Iris pigment epithelial cell (primary cell): ENCODE measurements around the gene KLHL13.
"Not testable (repeated sequence)": the region's sequence is repeated elsewhere in the genome, so short reads cannot be mapped to it uniquely, and the experiment has no call there.

Source experiments
- DNase-seq: peaks from one replicate; pipeline ENCODE4 v3.0.0-alpha.2; 2011; ENCODE audit warnings: low read depth

The KLHL13 gene, protein sequence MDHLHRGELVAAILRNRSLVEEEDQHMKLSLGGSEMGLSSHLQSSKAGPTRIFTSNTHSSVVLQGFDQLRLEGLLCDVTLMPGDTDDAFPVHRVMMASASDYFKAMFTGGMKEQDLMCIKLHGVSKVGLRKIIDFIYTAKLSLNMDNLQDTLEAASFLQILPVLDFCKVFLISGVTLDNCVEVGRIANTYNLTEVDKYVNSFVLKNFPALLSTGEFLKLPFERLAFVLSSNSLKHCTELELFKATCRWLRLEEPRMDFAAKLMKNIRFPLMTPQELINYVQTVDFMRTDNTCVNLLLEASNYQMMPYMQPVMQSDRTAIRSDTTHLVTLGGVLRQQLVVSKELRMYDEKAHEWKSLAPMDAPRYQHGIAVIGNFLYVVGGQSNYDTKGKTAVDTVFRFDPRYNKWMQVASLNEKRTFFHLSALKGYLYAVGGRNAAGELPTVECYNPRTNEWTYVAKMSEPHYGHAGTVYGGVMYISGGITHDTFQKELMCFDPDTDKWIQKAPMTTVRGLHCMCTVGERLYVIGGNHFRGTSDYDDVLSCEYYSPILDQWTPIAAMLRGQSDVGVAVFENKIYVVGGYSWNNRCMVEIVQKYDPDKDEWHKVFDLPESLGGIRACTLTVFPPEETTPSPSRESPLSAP

DNA sequence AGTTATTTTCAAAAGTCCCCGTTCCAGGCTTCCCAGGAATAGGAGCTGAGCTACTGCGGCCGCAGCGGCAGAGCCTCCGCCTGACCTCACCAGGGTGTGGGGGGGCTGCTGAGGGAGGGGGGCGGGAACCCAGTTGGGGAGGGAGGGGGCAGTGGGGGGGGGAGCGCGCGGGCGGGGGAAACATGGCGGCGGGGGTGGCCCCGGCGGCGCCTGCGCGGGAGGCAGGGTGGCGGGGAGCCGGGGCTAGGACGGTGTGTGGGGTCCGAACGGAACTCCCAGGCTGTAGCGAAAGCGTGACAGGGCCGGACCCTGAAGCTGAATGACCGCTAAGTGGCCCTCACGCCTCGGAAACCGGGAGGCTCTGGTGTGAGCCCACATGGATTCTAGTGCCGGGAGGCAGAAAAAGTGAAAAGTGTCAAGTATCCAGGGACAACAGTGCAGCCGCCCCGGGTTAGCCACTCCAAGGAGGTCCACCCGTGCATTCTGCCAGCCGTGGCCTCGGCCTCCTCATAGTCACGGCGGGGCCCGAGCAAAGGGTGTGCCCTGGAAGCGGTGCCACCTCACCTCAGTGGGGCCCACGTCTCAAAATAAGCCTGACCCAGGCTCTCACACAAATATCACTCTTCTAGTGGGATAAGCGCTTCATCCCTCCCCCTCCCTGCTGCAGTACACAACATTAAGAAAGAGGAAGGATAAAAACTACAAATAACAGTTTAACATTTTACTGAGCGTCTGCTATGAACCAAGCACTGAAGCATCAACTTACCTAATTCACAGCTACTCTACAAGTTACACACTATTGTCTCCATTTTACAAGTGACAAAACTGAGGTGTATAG is at the start of gene KLHL13:
TSS of gene KLHL13 (minus strand) at position 98 of the 838 bp plus-strand sequence. CDS start 88,337 bp downstream, outside the sequence.
- DNase-seq, result peak; percentile 1

DNA sequence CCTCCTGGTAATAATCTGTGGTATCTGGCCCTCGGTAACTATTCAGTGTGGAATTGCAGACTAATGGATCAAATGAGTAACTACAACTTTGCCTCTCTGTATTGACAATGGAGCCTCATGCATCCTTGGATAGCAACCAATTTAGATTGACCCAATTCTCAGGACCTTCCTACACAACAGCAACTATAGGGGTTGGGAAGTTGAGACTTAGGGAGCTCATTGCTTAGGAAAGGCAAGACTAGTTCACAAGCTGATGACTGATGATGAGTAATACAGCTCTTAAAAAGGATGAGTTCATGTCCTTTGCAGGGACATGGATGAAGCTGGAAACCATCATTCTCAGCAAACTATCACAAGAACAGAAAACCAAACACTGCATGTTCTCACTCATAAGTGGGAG is 47.5 kb upstream of the KLHL13 start:
- peak; percentile 10 for DNase-seq

DNA sequence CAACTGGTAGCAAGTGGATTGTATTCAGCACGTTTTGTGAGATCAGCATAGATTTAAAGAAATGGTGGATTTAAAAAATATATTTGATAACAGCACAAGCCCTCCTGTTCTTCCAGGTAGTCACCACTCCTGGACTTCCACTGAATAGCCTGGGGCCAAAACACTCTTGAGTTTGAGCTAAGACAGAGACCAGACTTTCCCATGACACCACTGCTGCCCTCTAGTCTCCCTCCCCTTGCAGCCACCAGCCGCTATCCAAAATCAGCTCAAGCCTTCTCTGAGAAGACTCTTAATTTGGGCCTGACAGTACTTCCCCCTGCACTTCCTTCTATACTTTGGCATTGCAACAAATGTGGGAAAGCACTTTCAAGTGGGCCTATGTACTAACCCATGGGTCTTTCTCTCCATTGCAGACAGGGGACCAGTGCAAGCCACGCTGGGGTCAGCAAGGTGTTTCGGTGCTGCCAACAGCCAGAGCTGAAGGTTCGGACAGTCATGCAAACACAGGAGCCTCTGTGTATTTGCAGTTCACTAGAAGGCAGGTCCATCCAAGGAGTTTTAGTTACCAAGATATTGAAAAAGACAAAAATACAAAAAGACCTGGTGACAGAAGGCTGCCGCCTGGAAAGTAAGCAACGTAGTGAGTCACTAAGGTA is 40.5 kb upstream of the KLHL13 start:
- DNase-seq, result no peak

DNA sequence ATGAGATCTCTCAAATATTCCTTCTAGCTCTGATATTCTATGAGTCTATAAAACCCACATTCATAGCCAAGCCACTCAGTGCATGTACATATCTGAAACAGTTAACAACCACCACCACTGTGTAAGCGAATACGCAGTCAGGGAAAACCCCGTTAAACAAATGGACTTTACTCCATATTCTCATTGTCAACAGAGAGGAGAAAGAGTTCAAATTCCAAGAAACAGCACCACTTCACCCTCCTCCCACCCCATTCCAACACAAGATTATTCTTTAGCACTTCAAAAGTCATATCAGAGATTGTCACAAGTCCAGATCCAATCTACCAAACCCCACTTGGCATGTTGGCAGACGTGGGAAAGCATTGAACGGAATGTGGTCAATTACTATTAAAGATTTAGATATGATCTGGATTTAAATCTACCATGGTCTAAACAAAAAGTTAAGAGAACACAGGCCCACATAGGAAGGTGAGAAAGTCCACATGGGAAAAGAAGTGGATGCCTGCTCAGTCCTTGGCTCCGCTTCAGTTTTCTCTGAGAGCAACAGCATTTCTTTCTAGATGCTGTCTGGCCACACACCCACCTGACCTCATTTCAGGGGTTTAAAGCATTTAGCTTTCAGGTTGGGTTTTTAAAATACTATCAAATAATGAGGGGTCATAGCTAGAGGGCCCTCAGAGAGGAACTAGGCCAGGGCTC is 39.8 kb upstream of the KLHL13 start:
- DNase-seq, result no peak

DNA sequence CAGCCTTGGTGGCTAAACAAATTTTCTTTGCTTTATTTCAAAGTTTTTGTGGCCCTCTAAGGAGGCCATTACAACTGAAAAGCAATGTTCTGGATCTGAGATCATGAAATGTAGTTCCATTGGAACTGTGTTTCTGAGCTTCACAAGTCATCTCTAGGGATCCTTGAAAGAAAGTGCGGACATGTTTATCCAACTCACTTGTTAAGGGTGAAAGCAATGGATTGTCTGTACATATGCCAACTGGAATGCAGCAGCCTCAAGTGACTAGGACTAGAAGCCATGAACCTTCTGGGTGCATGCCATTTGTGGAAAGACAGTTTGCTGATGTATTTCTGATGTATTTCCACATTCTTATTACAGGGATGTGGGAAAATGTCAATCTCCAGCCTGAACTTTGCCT is 36.7 kb upstream of the KLHL13 start:
- no peak for DNase-seq

DNA sequence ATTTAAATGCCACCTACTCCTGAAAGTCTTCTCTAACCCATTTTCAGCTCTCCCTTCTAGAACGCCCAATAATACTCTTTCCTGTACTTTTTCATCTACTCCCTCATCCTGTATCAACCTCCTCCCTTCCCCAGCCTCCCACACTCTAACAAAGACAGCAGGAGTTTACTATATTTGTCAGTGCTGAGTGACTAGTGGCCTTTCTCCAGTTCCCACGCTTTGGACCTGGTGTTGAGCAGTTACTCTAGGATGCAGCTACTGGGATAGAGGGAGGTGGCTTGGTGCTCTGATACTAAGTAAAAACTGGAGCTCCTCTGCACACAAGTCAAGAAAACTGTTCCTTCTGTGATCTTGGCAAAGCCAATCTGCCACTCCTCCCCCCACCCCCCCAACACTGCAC is 36.1 kb upstream of the KLHL13 start:
- no peak for DNase-seq

DNA sequence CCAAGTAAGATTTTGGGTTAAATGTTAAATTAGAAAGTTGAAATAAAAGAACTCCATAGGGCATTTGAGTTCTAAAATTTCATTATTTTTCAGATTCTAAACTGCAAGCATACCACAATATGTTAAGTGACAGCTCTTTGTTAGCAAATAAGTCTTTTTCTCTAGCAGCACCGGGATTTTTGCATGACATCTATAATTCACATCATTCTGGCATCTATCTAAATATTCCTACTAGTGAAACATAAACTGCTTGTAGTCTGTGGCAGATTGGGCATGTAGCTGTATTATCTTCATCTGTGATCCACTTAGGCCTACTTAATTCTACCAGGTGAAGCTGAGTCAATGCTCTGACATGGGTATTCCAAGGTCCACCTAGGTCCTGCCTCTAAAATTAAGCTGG is 32.1 kb upstream of the KLHL13 start:
- no peak for DNase-seq

DNA sequence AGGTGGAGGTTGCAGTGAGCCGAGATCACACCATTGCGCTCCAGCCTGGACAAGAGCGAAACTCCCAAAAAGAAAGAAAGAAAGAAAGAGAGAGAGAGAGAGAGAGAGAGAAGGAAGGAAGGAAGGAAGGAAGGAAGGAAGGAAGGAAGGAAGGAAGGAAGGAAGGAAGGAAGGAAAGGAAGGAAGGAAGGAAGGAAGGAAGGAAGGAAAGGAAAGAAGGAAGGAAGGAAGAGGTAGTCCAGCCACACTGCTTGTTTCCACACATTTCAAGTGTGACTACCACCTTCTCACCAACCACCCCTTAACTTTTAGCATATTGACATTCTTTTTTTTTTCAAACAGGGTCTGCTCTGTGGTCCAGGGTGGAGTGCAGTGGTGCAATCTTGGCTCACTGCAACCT is 31.2 kb upstream of the KLHL13 start:
- DNase-seq, result not testable (repeated sequence)

DNA sequence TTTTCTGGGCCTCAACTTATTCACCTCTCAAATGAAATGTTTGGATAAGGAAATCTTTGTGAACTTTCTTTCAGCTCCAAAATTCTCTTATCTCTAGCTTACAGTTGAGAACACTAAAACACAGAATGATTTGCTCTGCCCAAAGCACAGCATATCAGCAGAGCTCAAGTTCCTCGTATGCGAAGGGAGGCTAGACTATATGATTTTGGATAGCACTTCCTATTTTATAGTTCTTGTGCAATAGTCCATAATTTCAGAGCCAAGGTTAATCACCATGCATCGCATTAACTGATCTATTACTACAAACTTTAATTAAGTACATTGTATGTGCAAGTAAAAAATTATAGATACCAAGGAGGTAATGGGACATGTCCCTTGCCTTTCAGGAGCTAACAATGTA is 27.0 kb upstream of the KLHL13 start:
- no peak for DNase-seq

DNA sequence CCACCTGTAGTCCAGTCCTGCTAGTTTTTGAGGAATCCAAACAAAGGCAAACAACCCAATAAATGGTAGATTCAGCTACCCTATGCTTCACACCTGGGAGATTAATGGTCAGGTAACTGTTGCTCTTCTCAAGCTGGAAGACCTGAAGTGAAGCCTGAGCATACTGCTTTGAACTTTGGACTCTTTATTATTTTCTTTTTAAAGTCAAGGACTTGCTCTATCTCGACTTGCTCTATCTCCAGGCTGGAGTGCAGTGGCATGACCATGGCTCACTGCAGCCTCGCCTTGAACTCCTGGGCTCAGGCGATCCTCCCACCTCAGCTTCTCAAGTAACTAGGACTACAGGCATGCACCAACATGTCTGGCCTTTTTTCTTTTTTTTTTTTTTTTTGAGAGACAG is 14.7 kb upstream of the KLHL13 start:
- no peak for DNase-seq

DNA sequence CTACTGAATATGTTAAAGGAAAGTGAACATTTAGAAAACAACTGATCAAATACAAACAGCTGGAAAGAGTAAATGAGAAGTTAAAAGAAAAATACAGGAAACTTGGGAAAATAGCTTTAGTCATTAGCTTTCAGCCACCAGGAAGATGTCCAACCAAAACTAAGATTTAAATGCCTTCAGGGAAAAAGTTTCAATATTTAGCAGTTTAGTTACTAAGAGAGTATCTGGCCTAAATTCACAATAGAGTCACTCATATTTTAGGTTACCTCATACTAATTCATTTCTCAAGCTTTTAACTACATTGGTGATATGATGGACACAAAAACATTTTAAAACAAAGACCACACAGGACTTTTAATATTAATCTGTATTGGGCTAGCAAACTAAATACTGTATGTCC is 13.1 kb upstream of the KLHL13 start:
- no peak for DNase-seq

DNA sequence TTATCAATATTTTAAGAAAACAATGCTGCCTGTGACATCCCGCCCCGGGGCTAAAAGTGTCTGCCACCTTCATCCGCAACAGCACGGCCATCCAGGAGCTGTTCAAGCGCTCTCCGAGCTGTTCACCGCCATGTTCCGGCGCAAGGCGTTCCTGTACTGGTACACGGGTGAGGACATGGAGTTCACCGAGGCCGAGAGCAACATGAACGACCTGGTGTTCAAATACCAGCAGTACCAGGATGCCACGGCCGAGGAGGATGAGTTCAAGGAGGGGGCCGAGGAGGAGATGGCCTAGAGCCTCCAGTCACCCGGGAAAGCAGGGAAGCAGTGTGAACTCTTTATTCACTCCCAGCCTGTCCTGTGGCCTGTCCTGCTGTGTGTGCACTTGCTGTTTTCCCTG is 12.1 kb upstream of the KLHL13 start:
- DNase-seq, result no peak

DNA sequence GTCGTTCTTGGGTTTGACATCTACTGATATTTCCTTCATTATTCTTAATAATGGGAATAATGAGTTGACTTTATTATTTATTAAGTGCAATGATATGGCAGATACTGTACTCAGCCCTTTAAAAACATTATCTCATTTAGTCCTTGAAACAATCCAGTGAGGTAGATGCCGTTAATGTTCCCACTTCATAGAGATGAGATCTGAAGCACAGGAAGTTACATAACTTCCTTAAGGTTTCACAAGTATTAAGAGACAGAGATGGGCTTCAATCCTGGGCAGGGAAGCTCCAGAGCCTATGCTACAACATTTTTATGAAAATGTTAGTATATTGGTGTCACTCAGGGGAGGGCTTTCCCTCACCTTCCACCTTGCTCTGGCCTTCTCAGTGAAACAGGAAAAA is 9.7 kb upstream of the KLHL13 start:
- no peak for DNase-seq

DNA sequence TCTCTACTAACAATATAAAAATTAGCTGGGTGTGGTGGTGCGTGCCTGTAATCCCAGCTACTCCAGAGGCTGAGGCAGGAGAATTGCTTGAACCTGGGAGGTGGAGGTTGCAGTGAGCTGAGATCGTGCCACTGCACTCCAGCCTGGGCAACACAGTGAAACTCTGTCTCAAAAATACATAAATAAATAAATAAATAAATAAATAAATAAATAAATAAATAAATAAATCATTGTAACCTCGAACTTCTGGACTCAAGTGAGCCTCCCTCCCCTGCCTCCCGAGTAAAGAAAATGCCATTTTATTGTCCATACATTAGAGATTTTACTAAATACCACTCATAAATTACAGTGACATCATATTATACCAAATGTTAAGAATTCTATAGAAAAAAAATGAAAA is 7.6 kb upstream of the KLHL13 start:
- not testable (repeated sequence) for DNase-seq

DNA sequence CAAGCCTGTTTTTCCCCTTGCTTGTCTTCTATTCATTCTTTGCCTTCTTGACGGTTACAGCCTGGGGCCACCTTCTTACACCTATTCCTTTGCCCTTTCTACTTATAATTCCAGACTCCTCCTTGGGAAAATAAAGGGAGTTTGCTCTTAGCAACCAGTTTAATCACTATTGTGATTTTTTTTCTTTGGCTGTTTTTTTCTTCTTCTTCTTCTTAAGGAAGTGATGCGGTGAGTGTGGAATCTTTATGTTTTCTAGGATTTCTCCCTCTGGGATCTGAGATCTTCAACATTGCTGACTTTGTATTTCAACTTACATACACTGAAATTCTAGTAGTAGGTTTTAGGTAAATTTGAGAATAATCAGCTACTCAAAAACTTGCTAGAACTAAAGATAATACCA is 1.1 kb upstream of the KLHL13 start:
- no peak for DNase-seq

DNA sequence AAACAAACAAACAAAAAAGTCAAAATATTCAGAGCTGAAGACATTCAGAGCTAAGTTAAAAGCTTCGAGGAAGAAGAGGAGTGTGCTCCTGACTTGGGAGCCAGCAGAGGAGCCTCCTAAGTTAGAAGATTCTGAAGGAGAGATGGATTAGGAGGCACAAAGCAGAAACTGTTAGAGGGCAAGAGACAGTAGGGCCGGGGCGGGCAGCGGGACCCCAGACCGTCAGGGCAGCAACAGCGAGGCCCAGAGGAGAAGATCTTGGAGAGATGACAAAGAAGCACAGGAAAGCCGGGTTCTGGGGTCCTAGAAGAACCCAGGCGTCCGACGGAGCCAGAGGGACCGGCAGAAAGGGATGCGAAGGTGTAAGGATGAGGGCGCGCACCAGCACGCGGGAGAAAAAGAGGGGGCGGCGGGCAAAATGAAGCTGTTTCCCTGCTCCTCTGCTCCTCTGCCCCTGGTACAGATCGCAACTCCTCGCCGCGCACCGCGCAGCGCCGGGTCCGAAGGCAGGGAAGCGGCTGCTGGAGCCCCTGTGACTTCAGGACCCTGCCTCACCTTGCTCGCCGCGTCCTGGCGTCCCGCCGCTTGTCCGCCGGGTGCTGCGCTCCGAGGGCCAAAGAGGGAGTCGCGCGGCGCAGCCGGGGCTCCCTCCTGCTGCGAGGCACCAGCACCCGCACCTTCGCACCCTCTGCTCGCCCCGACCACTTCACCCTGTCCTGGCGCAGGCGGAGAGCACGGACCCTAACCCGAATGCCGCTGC is 477 bp downstream of the KLHL13 start:
- peak; percentile 7 for DNase-seq

DNA sequence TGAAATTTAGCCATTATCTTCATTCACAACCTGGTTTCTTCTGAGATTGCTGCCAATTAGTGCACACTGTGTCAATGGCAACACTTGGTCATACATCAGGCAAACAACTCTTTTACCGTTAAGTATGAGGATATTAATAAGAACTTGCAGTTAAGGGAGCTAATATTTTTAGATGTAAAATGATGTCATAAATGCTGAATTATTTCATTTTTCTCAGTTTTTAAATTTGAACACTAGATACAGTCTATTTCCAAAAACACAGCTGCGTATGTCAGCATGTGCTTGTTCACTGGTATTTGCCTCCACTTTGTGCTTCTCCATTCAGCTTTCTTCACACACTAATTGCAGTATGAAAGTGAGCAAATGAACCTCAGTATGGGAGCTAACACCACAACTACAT is 1.6 kb downstream of the KLHL13 start:
- no peak for DNase-seq

DNA sequence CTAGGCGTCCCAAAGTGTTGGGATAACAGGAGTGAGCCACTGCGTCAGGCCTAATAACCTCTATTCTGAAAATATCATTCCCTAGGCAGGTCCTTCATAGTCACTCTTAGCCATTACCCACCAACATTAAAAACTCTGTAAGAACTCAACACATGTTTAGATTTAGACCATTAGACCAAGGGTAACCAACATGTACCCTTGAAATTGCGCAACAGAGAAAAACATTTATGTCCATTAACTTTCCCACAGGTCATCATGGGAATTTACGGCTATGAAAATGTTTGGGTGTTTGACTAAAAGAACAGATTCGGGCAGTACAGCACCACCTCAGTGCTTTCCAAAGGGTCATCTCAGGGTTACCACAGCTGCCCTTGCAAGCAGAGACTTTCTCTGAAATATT is 7.5 kb downstream of the KLHL13 start:
- no peak for DNase-seq

DNA sequence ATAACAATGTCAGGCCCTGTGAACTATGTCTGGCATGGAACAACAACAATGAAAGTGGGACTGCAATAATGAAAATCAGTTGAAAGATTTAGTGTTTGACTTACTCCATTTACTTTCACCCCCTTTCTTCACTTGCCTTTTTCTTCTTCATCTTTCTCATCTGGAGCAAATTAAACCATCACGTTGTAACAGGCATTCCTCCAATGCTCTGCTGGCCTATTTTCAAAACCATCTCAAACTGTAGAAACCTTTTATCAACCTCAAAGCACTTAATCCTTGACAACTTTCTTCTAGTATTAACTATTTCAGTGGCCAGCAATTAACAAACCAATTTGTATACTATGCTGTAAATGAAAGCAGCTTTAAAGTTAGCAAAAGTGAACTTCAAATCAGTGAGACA is 8.3 kb downstream of the KLHL13 start:
- DNase-seq, result no peak

DNA sequence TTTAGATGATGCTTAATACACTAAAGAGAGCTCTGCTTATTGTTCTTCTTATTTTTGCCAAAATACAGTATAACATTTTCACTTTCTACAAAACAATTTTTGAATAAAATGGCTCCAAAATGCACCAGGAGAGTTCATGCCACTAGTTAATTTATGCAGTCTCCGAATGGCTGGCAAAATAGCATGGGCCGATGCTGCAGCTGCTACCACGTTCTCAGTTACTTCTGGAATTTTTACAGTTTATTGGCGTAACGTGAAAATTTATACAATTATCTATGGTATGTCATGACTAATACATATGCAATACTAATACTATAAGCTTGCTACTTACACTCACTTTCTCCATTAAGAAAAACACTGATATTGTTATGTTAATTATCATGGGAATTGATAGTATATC is 16.5 kb downstream of the KLHL13 start:
- DNase-seq, result no peak

DNA sequence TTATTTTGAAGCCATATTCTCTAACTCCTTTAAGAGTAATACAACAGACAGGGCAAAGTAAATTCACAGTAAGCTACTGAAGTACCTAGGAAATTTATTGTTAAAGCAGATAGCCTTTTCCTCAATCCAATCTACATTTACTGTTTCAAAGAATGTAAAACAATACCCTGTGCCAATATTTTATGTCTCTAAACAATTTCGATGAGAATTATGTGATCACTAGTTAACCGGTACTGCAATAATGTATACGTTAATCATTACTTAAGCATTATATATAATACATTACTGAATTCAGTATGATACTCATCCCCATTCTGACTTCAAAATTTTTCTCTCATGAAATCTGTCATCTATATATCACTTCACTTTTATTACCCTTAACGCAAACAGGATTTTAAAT is 28.5 kb downstream of the KLHL13 start:
- DNase-seq, result no peak
